ACHN (cell line): ENCODE results near the gene GYS1.
"Not testable (repeated sequence)": the region's sequence is repeated elsewhere in the genome, so short reads cannot be mapped to it uniquely, and the experiment has no call there.

ENCODE experiments used
- DNase-seq: peaks from one replicate; pipeline ENCODE4 v3.0.0-alpha.2; 2015
- in situ Hi-C: cut with HindIII; loops from 2 replicates; pipeline ENCODE4 v1.10.0; 2017; ENCODE audit warnings: low sequenced_read_pairs, low pct_ligation_motif_present, low pct_unique_long_range_greater_than_20kb

Gene GYS1

GRCh38 chr19:48925890-48926289, 67.2 kb downstream of the GYS1 start:
- DNase-seq, in situ Hi-C loops: not testable (repeated sequence)

- DNase-seq, result peak; percentile 47
- in situ Hi-C loops, result no loop called here
Observed at GRCh38 chr19:48925240-48925843, 67.8 kb downstream of the GYS1 start.

- no peak for DNase-seq
- in situ Hi-C loops, result no loop called here
Observed at GRCh38 chr19:48922548-48923490, 70.3 kb downstream of the GYS1 start.

- no peak for DNase-seq
- in situ Hi-C loops, result no loop called here
Observed at GRCh38 chr19:48921721-48922500, 71.2 kb downstream of the GYS1 start.

GRCh38 chr19:48920949-48921348, 72.2 kb downstream of the GYS1 start:
- in situ Hi-C loops, result no loop called here

GRCh38 chr19:48919271-48919670, 73.8 kb downstream of the GYS1 start:
- DNase-seq, in situ Hi-C loops: not testable (repeated sequence)

More at GRCh38 chr19:48920949-48921348, 72.2 kb downstream of the GYS1 start:
- DNase-seq, result no peak

GRCh38 chr19:48918801-48919247, 74.3 kb downstream of the GYS1 start:
- peak; percentile 15 for DNase-seq
- in situ Hi-C loops, result no loop called here
